NCI-H1105 (cell line): ENCODE measurements around the gene AHRR.
"Not testable (repeated sequence)": the region's sequence is repeated elsewhere in the genome, so short reads cannot be mapped to it uniquely, and the experiment has no call there.

Experiments used
- DNase-seq: peaks from one replicate; lab custom pipeline; 2025; lab: John Stamatoyannopoulos, UW

Gene AHRR

DNA sequence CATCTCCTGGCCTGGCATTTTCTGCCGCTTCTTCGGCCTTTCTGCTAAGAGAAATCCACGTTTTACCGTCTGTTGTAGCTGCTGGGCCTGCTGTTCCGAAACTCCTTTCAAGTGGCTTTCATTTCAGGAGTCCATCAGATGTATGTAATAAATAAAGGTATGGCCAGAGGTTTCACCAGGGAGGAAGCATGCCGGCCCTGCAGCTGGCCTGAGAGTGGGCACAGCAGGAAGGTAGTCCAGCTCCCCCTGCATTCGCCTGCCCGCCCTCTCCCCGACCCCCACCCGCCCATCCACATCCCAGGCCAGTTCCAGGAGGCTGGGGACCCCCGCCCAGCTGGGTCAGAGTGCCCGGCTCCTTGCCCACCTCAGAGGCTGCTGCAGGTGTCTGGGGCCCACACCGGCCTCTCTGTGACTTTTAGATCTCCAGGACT, 75.0 kb downstream of the AHRR start:
- no peak for DNase-seq

DNA sequence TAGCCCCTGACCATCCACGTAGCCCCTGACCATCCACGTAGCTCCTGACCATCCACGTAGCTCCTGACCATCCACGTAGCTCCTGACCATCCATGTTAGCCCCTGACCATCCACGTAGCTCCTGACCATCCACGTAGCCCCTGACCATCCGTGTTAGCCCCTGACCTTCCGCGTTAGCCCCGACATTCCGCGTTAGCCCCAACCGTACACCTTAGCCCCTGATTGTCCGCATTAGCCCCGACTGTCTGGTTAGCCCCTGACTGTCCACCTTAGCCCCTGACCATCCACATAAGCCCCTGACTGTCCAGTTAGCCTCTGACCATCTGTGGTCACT, 76.6 kb downstream of the AHRR start:
- not testable (repeated sequence) for DNase-seq

DNA sequence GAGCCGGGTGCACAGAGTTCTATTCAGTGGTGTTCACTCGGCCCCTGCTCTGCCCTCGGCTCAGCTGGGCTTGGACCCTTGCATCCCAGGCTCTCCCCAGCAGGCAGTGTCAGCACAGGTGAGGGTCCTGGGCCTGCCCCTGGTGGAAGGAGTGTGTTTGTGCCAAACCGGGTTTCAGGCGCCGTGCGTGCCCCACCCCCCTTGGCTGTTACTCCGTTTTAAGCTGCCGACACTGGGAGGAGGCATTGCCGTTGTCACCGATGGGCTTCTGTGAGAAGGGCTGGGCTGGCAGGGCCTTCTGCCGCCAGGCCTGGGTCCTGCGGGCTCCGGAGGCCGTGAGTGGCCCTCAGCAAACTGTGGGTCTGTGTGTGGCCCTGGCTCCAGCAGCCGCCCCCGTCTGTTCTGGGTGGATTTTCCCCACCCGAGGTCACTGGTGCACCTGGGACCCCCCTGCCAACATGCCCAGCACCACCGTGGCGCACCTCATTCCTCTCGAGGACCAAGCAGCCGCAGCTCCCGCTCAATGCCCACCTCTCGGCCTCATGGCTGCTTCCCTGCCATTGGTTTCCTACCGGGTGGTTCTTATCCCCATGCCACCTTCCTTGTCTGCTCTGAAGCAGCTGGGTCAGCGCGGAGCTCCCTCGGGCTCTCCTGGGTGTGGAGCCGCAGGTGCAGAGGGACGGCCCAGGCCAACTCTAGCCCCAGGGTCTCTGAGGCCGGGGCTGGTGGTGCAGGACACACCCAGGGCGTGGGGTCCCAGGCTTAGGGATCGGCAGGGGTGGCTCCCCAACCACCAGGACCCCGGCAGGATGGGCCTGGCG, 77.2 kb downstream of the AHRR start:
- no peak for DNase-seq

DNA sequence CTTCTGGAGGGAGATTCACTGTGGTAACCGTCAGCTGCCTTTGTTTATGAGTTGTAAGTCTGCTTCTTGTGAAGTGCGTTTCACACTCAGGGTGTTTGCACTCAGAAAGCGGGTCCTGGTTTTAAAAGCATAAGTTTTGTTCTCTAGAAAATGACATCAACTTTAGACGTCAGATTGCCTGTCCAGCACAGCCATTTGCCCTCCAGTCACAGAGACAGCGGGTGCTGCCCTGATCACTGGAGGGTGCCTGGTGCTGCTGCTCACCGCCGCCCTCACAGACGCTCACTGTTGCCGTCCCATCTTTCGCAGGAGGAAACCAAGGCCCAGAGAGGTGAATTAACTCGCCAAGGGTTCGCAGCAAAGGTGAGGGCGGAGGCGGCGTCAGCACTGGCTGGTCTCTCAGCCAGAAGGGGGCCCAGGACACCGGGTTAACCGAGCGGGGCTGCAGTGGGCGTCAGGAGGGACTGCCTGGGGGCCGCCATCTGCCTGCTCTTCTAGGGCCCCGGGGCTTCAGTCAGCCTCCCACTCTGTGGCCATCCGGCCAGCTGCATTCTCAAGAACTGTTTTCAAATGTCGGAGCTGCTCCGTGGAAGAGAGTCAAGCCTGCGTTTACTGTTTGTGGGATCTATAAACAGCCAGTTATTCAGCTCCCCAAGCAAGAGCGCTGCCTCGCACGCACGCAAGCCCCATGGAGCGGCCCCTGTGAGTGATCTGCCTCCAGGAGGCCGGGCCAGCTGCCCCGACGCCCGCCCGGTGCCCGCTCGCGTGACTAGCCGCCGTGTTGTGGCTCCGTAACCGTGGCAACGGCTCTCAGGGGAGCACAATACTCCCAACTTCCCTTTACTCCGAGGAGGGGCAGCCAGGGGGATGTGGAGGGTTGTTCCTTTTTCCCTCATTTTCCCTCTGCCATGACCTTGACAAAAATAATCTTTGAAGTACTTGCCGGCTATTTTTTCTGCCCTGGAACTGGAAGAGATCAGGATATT, 78.1 kb downstream of the AHRR start:
- peak; percentile 98 for DNase-seq

DNA sequence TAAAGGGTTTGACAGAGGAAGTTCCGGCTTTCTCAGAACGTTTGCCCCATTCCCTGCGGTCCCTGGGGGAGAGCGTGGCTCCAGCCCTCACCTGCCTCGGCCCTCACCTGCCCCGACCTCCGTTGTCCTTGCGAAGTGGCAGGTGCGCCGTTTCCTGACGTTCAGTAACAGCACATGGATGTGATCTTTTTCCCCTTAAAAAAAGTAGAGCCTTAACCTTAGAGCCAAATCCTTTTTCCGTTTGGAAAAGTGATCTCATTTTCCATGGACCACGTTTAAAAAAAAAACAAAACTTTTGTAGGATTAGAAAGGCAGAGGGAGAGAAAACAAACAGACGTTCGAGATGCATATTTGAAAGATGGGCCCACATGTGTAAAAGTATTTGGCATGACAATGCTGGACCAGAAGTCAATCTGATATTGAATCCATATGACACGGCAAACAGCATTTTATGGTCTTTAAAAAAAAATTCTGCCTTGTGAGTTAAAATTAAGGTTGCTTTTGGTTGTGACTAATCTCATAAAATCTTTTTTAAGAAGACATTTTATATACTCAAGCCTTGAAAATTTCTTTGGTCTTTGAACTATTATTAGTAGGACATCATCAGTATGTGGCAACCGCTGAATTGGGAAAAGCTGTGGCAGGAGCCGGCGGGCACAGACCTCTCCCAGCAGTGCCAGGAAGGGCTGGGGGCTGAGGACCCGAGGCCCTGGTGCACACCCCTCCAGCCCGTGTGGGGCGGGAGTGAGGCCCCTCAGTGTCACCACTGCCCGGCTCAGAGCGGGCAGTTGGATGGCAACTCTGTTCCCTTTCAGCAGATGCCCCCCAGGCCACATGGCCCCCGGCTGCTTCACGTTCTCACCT, 79.0 kb downstream of the AHRR start:
- DNase-seq, result peak; percentile 81

DNA sequence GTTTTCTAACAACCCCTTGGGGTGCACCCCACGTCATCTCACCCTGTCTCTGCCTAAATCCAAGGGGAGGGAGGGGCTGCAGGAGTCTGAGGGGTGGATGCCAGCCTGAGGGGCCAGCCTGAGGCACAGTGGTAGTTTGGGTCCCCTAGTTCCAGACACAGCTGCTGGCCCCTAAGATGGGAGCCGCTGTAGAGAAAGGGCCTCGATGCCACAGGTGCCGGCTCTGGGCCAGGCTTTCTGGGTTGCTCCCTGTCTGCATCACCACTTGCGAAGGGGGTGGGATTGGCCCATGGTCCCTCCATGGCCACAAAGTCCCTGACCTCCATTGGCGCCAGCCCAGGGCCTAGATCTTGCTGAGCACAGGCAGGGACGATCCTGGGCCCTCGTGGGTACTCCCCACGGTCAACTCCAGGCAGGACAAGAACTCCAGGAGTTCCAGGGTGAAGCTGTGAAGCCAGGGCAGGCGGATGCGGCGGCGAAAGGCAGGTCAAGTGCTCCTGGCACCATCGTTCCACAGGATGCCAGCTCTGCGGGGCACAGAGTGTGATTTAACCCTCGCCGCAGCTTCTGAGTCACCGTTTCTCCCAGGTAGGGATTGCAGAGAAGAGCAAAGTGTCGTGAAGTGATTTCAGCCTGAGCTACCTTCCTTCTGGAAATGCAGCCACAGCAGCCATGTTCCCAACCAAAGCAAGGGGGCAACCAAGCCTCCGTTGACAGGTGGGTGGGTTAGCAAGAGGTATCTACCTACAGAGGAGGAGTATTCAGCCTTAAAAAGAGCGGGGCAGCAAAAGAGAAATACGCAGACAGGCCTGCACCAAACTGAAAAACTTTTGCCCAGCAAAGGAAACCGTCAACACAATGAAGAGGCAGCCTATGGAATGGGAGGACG, 79.9 kb downstream of the AHRR start:
- DNase-seq, result no peak

DNA sequence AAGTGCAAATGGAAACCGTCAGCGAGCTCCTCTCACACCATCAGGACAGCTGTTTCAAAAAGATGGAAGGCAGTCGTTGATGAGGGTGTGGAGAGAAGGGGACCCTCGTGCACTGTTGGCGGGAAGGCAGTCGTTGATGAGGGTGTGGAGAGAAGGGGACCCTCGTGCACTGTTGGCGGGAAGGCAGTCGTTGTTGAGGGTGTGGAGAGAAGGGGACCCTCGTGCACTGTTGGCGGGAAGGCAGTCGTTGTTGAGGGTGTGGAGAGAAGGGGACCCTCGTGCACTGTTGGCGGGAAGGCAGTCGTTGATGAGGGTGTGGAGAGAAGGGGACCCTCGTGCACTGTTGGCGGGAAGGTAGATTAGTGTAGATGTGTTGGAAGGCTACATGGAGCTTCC, 80.7 kb downstream of the AHRR start:
- not testable (repeated sequence) for DNase-seq

DNA sequence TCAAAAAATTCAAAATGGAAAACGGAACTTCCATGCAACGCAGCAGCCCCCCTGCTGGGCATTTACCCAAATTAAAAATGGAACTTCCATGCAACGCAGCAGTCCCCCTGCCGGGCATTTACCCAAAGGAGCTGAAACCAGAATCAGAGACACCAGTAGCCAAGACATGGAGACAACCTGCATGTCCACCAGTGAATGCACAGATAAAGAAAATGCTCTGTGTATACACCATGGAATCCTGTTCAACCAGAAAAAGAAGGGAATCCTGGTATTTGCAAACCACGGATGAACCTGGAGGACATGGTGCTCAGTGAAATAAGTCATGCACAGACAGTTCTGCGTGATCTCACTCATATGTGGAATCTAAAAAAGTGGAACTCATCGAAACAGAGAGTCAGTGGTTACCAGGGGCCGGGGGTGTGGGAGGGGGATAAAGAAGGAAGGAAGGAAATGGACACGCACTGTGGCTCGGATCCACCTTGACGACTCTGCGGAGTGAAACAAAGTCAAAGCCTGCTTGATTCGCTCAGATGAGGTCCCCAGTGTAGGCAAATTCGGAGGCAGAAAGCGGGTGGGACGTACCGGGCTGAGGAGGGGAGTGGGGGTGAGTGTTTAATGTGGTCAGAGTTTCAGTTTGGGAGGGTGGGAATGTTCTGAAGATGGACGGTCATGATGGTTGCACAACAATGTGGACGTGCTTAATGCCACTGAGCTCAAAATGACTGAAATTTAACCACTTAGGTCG, 81.3 kb downstream of the AHRR start:
- no peak for DNase-seq

DNA sequence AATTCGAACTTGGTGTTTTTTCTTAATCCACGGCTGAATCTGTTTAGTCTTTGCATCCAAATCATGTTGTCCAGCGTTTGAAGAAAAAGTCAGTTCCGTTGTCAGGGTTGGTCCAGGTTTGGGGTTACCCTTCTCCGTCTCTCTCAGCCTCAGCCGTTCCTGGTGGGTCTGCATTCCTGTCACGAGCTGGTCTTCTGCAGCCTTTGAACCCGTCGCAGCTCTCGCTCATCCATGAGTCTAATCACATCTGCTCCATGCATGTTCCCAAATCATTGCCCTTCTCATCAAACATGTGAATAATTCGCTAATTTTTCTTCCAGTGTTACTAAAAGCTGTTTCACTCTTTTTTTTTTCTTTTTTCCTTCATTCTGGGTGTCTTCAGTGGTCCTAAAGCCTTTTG, 82.5 kb downstream of the AHRR start:
- DNase-seq, result no peak

DNA sequence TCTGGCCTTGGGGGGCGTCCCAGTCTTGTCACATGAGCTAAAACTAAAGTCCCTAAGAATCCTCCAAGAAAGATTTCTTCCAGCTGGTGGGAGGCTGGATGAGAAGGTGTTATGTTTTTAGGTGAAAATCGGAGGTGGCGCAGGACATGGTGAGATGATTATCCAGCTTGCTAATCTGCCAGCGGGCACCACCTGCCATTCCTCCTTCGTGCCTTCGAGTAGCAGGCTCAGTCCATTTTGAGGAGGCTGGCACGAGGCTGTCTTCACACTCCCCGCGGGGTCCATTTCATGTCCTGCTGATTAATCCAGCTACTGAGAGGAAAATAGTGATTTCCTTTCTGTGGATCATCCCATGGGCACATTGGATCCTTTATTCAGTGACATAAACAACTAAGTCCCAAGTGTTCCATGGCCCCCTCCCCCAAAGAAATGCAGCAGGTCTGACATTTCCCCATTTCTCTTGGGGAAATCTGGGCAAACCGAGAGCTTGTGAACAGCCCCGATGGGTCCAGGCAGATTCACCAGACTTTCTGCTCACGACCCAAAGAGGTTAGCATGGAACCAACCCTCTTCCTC, 83.2 kb downstream of the AHRR start:
- DNase-seq, result no peak

DNA sequence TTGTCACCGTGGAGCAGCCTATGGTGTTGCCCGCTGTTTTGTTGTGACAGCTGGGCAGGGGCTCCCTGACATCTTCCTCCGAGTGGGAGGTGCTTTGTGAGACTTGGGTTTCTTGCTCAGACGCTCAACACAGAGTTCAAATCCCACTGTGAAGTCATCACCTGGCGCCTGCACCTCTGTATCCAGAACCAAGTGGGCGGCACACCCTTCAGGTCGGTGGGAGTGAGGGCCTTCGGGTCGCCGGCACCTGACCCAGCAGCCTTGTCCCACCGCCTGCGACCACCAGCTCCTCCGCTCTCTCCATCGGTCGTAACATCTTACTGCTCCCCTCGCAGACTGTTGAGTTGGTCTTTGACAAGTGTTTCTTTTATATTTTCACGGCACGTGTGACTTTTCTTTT, 83.9 kb downstream of the AHRR start:
- no peak for DNase-seq

DNA sequence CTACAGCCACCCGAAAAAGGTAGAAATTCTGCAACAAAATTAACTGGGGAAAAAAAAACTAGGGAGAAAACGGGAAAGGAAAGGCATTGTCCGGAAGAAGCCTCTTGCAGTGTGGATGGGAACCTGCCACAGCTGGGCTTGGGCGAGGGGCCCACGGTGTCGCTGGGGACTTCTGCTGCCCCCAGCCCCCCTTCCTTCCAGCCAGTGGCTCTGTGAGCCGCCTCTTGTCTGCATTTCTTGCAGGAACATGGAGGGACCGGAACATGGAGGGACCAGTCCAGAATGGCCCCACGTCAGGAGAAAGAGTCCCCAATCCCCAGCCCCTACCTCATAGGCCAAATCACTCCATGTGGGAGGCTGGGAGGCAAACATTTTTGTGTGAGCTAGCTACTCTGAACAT, 84.5 kb downstream of the AHRR start:
- no peak for DNase-seq

DNA sequence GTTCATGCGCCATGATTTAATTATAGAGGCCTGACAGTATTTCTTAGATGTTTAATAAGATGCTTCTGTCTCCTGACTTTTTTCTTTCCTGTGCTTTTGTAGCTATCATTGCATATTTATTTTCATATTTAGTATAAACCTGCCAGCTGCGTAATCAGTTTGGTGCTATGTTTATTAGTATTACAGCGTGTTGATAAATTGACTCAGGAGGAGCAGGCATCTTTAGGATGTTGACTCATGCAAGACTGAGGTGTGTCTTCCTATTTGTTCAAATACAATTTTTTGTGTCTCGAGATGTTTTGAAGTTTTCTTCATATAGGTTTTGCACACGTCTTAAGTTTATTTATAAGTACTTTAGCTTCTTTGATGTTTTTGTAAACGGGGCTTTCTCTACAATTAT, 85.5 kb downstream of the AHRR start:
- DNase-seq, result no peak

DNA sequence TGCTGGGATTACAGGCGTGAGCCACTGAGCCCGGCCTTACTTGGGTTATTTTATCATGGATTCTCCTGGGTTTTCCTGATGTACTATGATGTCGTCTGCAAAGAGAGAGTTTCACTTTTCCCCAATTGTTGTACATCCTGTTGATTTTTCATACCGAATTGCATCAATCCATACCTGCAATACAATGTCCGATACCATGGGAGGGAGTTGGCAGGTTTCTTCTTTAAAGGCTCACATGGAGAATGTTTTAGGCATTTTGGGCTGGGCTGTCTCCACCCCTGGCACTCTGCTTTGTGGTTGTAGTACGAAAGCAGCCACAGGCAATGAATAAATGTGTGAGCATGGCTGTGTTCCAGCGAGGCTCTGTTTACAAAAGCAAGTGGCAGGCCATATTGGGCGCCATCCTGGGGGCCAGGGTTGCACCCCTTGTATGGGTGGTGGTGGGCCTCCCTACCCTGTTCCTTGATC, 86.3 kb downstream of the AHRR start:
- DNase-seq, result no peak

DNA sequence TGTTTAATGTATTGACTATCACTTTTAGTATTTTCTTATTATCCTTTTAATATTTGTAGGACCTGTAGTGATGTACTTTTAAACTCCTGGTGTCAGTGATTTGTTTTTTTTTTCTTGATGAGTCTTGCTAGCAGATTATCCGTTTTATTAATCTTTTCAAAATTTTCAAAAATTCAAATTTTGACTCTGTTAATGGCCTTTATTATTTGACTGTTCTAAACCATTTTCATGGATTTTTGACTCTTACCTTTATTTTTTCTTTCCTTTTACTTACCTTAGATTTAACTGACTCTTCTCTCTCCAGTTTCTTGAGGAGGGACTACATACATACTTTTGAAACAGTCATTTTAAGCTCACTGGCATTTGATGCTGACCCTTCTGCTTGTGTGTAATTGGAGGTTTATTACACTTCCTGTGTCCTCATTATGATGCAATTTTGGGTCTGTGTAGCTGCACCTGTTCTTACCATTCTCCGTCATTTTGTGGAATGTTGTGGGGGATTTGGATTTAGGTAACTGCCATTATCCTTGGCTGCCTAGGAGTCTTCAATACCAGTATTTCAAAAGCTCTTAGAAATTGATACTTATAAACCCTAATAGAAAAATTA, 89.5 kb downstream of the AHRR start:
- DNase-seq, result no peak

DNA sequence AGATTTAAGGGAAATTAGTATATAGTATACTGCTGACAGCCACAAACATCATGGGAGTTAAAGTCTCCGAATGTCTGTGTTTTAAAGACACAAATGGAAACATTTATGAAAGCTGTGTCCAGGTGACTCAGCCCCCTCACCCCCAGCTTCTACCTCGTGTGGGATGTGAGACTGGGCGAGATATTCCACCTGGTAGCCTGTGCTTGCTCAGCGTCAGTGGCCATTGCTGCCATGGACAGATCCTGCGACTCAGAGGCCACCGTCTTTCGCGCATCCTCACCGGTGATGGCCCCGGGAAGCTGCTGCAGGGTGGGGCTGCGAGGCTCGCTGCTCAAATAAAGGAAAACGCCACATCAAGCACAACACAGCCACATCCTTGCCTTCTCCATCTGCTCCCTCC, 90.2 kb downstream of the AHRR start:
- DNase-seq, result no peak

DNA sequence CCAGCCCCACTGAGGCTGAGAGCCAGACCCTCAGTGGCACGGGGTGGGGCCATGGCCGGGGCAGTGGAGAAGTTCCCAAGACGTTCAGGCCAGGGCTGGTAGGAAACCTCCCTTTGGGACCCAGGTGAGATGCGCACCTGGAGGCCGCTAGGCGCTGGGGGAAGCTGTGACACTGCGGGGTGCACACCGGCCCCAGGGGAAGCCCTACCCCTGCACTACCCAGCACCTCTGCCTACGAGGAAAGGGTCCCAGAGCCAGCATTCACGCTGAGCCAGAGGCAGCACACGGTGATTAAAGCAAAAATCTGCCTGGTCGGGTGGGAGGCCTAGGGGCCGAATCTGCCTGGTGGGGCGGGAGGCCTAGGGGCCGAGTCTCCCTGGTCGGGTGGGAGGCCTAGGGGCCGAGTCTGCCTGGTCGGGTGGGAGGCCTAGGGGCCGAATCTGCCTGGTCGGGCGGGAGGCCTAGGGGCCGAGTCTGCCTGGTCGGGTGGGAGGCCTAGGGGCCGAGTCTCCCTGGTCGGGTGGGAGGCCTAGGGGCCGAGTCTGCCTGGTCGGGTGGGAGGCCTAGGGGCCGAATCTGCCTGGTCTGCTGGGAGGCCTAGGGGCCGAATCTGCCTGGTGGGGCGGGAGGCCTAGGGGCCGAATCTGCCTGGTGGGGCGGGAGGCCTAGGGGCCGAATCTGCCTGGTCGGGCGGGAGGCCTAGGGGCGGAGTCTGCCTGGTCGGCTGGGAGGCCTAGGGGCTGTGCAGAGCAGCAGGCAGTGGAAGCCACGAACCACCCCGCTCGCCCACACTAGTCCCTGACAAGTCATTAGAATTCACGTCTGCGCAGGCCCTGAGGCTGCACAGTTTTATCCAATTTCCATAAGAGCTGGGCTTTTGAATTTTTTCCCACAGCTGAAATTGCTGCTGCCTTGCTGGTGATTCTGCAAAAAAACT, 93.7 kb downstream of the AHRR start:
- DNase-seq, result not testable (repeated sequence)

DNA sequence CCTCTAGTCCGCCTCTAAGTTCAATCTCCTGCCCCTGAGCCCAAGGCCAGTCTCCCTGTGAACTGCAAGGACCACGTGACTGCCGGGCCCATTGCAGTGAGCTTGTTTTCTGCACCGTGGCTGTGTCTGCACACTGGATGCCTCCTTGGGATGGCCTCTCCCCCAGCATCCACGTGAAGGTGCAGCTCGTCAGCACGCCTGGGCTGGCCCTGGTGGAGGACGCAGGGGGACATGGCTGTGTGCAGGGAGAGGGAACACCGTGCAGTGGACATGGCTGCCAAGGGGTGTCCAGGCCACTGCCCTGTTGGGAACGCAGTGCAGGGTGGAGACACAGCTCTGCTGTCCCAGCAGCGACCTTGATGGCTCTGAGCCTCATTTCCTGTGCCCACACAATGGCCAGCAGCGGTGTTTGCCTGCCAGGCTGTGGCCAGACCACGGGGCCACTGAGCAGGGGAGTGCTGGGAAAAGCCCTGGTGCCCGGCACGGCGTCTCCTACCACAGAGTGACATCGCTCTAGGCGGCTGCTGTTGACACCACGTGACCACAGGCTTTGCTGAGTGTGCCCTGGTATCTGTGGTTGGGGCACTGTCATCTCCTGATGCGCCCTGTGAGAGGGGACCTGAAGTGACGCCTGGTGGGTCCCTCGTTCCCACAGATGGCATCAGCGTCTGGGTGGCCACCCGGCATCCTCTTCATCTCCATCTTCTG, 94.6 kb downstream of the AHRR start:
- no peak for DNase-seq
